ENCODE data around the gene LSAMP. TPM values are rescaled to one million over a fixed set of nuclear protein-coding genes. Genes with fewer than 3 reads are reported as not detected.

LSAMP gene
- total RNA-seq, 1 donor: 3.3 TPM

- no peaks in the 10 kb centered on the region for H3K9me3 ChIP-seq (ENCODE audit: low read depth, low read length)
- H3K27me3 ChIP-seq (ENCODE audit: insufficient read depth, low read length): no peaks in the 10 kb centered on the region
- H3K4me1 ChIP-seq (ENCODE audit: insufficient read depth, low read length): no peaks in the 10 kb centered on the region
- no peaks in the 10 kb centered on the region for H3K79me2 ChIP-seq (ENCODE audit: insufficient read depth, low read length)
- TF ChIP-seq CTCF (IDR thresholded peaks at IDR 0.05; ENCODE audit: extremely low read depth, low read depth, low read length): no peak
- no peak overlapping the region for H3K27ac ChIP-seq (ENCODE audit: low read depth, low read length)
- DNase-seq (ENCODE audit: insufficient read length, low spot score, missing footprints): no peak
- H3K4me2 ChIP-seq (ENCODE audit: insufficient read depth, low read length): no peak overlapping the region
- H4K20me1 ChIP-seq (ENCODE audit: insufficient read depth, low read length): no peaks in the 10 kb centered on the region
- H2AFZ ChIP-seq (ENCODE audit: low read length): no peak overlapping the region
- no peaks in the 10 kb centered on the region for H3K36me3 ChIP-seq (ENCODE audit: insufficient read depth, low read length)
- no peak overlapping the region for H3K4me3 ChIP-seq (ENCODE audit: insufficient read depth, low read length)
Observed at GRCh38 chr3:116442331-116443021, 2.8 kb downstream of the LSAMP start.

GRCh38 chr3:116441652-116442051 lies 3.6 kb downstream of the LSAMP start:
- Histone ChIP-seq H3K4me1 (ENCODE audit: insufficient read depth, low read length) (no peaks in the 10 kb centered on the region), H3K27ac (ENCODE audit: low read depth, low read length) (no peak overlapping the region), H3K4me2 (ENCODE audit: insufficient read depth, low read length) (no peak overlapping the region), H3K79me2 (ENCODE audit: insufficient read depth, low read length) (no peaks in the 10 kb centered on the region), H2AFZ (ENCODE audit: low read length) (no peak overlapping the region), H3K36me3 (ENCODE audit: insufficient read depth, low read length) (no peaks in the 10 kb centered on the region), H3K4me3 (ENCODE audit: insufficient read depth, low read length) (no peak overlapping the region), H3K9me3 (ENCODE audit: low read depth, low read length) (no peaks in the 10 kb centered on the region), H3K27me3 (ENCODE audit: insufficient read depth, low read length) (no peaks in the 10 kb centered on the region), H4K20me1 (ENCODE audit: insufficient read depth, low read length) (no peaks in the 10 kb centered on the region)
- no peak for TF ChIP-seq CTCF (IDR thresholded peaks at IDR 0.05; ENCODE audit: extremely low read depth, low read depth, low read length)
- no peak for DNase-seq (ENCODE audit: insufficient read length, low spot score, missing footprints)

GRCh38 chr3:116440196-116440595 lies 5.1 kb downstream of the LSAMP start:
- DNase-seq (ENCODE audit: insufficient read length, low spot score, missing footprints): no peak
- no peak overlapping the region for H3K27ac ChIP-seq (ENCODE audit: low read depth, low read length)
- no peaks in the 10 kb centered on the region for H4K20me1 ChIP-seq (ENCODE audit: insufficient read depth, low read length)
- no peak overlapping the region for H2AFZ ChIP-seq (ENCODE audit: low read length)
- no peaks in the 10 kb centered on the region for H3K36me3 ChIP-seq (ENCODE audit: insufficient read depth, low read length)
- no peaks in the 10 kb centered on the region for H3K79me2 ChIP-seq (ENCODE audit: insufficient read depth, low read length)
- no peaks in the 10 kb centered on the region for H3K27me3 ChIP-seq (ENCODE audit: insufficient read depth, low read length)
- H3K4me2 ChIP-seq (ENCODE audit: insufficient read depth, low read length): no peak overlapping the region
- TF ChIP-seq CTCF (IDR thresholded peaks at IDR 0.05; ENCODE audit: extremely low read depth, low read depth, low read length): no peak
- H3K4me1 ChIP-seq (ENCODE audit: insufficient read depth, low read length): no peaks in the 10 kb centered on the region
- no peaks in the 10 kb centered on the region for H3K9me3 ChIP-seq (ENCODE audit: low read depth, low read length)
- no peak overlapping the region for H3K4me3 ChIP-seq (ENCODE audit: insufficient read depth, low read length)

GRCh38 chr3:116433552-116433951 lies 11.7 kb downstream of the LSAMP start:
- H3K4me2 ChIP-seq (ENCODE audit: insufficient read depth, low read length): no peak overlapping the region
- H3K36me3 ChIP-seq (ENCODE audit: insufficient read depth, low read length): no peaks in the 10 kb centered on the region
- H4K20me1 ChIP-seq (ENCODE audit: insufficient read depth, low read length): no peaks in the 10 kb centered on the region
- no peaks in the 10 kb centered on the region for H3K79me2 ChIP-seq (ENCODE audit: insufficient read depth, low read length)
- DNase-seq (ENCODE audit: insufficient read length, low spot score, missing footprints): no peak
- no peaks in the 10 kb centered on the region for H3K4me1 ChIP-seq (ENCODE audit: insufficient read depth, low read length)
- TF ChIP-seq CTCF (IDR thresholded peaks at IDR 0.05; ENCODE audit: extremely low read depth, low read depth, low read length): no peak
- no peak overlapping the region for H3K27ac ChIP-seq (ENCODE audit: low read depth, low read length)
- no peak overlapping the region for H2AFZ ChIP-seq (ENCODE audit: low read length)
- H3K9me3 ChIP-seq (ENCODE audit: low read depth, low read length): no peaks in the 10 kb centered on the region
- no peaks in the 10 kb centered on the region for H3K27me3 ChIP-seq (ENCODE audit: insufficient read depth, low read length)
- H3K4me3 ChIP-seq (ENCODE audit: insufficient read depth, low read length): no peak overlapping the region

Data from osteoblast (primary cell).